Measurements from ENCODE around the gene CBX2. TPM values are rescaled to one million over a fixed set of nuclear protein-coding genes. Genes with fewer than 3 reads are reported as not detected.

Gene CBX2
- total RNA-seq, 1 donor from 2014 or later: 53.5 TPM

- Mint-ChIP-seq H3K4me3 (no peak overlapping the region), H3K27me3 (ENCODE audit: insufficient read depth, low read depth) (peaks cover 38% of the 10 kb centered on the region), H3K27ac (no peak overlapping the region), H3K9me3 (peaks cover 8% of the 10 kb centered on the region), H3K4me1 (peaks cover 3% of the 10 kb centered on the region), H3K36me3 (peaks cover 6% of the 10 kb centered on the region)
- Histone ChIP-seq H3F3A (ENCODE audit: low read depth) (no peaks in the 10 kb centered on the region), H3K9ac (no peak overlapping the region), H3K79me2 (ENCODE audit: low read depth) (no peaks in the 10 kb centered on the region), H3K4me3 (no peak overlapping the region), H2AFZ (replicated peaks) (no peak overlapping the region), H3K4me1 (peaks cover 3% of the 10 kb centered on the region), H3K36me3 (no peaks in the 10 kb centered on the region), H3K9me3 (ENCODE audit: low read depth) (no peaks in the 10 kb centered on the region), H3K27me3 (peaks cover 100% of the 10 kb centered on the region), H3K4me2 (no peak overlapping the region), H3K27ac (no peak overlapping the region), H4K20me1 (ENCODE audit: low read depth) (no peaks in the 10 kb centered on the region)
- DNase-seq (ENCODE audit: low spot score): no peak
- TF ChIP-seq EZH2 (IDR thresholded peaks at IDR 0.05) (no peak), EZH2phosphoT487 (IDR thresholded peaks at IDR 0.05) (peak; percentile 30)
Measured at GRCh38 chr17:79819534-79820276, 41.8 kb downstream of the CBX2 start.

- H3K27ac ChIP-seq: no peak overlapping the region
- no peak overlapping the region for H3K9ac ChIP-seq
- no peaks in the 10 kb centered on the region for H4K20me1 ChIP-seq (ENCODE audit: low read depth)
- no peaks in the 10 kb centered on the region for H3K4me1 ChIP-seq
- no peak overlapping the region for H3K4me3 ChIP-seq
- peaks cover 6% of the 10 kb centered on the region for H3K36me3 Mint-ChIP-seq
- no peaks in the 10 kb centered on the region for H3F3A ChIP-seq (ENCODE audit: low read depth)
- no peaks in the 10 kb centered on the region for H3K9me3 ChIP-seq (ENCODE audit: low read depth)
- no peaks in the 10 kb centered on the region for H3K36me3 ChIP-seq
- no peak overlapping the region for H3K27ac Mint-ChIP-seq
- no peak overlapping the region for H2AFZ ChIP-seq (replicated peaks)
- H3K79me2 ChIP-seq (ENCODE audit: low read depth): no peaks in the 10 kb centered on the region
- peaks cover 8% of the 10 kb centered on the region for H3K9me3 Mint-ChIP-seq
- H3K4me2 ChIP-seq: no peak overlapping the region
- H3K27me3 Mint-ChIP-seq (ENCODE audit: insufficient read depth, low read depth): peaks cover 37% of the 10 kb centered on the region
- no peak overlapping the region for H3K4me3 Mint-ChIP-seq
- DNase-seq (ENCODE audit: low spot score): no peak
- TF ChIP-seq EZH2phosphoT487 (IDR thresholded peaks at IDR 0.05): no peak
- no peak for TF ChIP-seq EZH2 (IDR thresholded peaks at IDR 0.05)
- TF ChIP-seq CTCF (IDR thresholded peaks at IDR 0.05): no peak
- peaks cover 2% of the 10 kb centered on the region for H3K4me1 Mint-ChIP-seq
- peaks cover 100% of the 10 kb centered on the region for H3K27me3 ChIP-seq
Measured at GRCh38 chr17:79820959-79821330, 43.0 kb downstream of the CBX2 start.

GRCh38 chr17:79821331-79822095 is 43.6 kb downstream of the CBX2 start:
- H3K9ac ChIP-seq: no peak overlapping the region
- H3K9me3 Mint-ChIP-seq: peaks cover 8% of the 10 kb centered on the region
- no peaks in the 10 kb centered on the region for H3F3A ChIP-seq (ENCODE audit: low read depth)
- H2AFZ ChIP-seq (replicated peaks): no peak overlapping the region
- H4K20me1 ChIP-seq (ENCODE audit: low read depth): no peaks in the 10 kb centered on the region
- no peaks in the 10 kb centered on the region for H3K79me2 ChIP-seq (ENCODE audit: low read depth)
- no peak overlapping the region for H3K27ac Mint-ChIP-seq
- H3K36me3 ChIP-seq: no peaks in the 10 kb centered on the region
- DNase-seq (ENCODE audit: low spot score): no peak
- no peak overlapping the region for H3K27ac ChIP-seq
- no peak overlapping the region for H3K4me2 ChIP-seq
- H3K9me3 ChIP-seq (ENCODE audit: low read depth): no peaks in the 10 kb centered on the region
- peaks cover 6% of the 10 kb centered on the region for H3K36me3 Mint-ChIP-seq
- H3K4me3 Mint-ChIP-seq: no peak overlapping the region
- no peak overlapping the region for H3K4me3 ChIP-seq
- no peaks in the 10 kb centered on the region for H3K4me1 ChIP-seq
- H3K27me3 Mint-ChIP-seq (ENCODE audit: insufficient read depth, low read depth): peaks cover 34% of the 10 kb centered on the region
- peaks cover 100% of the 10 kb centered on the region for H3K27me3 ChIP-seq
- no peak for TF ChIP-seq EZH2phosphoT487 (IDR thresholded peaks at IDR 0.05)
- no peak for TF ChIP-seq EZH2 (IDR thresholded peaks at IDR 0.05)
- TF ChIP-seq CTCF (IDR thresholded peaks at IDR 0.05): no peak
- no peaks in the 10 kb centered on the region for H3K4me1 Mint-ChIP-seq
